ENCODE measurements around the gene GPR62.

Gene GPR62

GRCh38 chr3:51942603-51943450 lies 12.4 kb upstream of the GPR62 start:
- H3K27ac Mint-ChIP-seq (ENCODE audit: low read depth): peak overlapping the region; percentile 95
- ATAC-seq (replicated peaks; ENCODE audit: extremely low read depth, poor library complexity, severe bottlenecking) (peak; percentile 26), DNase-seq (ENCODE audit: low spot score in 2 of 2) (no peak)
- H3K36me3 Mint-ChIP-seq (ENCODE audit: insufficient read depth): peaks cover 12% of the 10 kb centered on the region
- no peaks in the 10 kb centered on the region for H3K27me3 Mint-ChIP-seq
- no peaks in the 10 kb centered on the region for H3K9me3 Mint-ChIP-seq
- H3K4me3 Mint-ChIP-seq: peak overlapping the region; percentile 92
- H3K4me1 Mint-ChIP-seq: peaks cover 35% of the 10 kb centered on the region

- Mint-ChIP-seq H3K4me3 (peak overlapping the region; percentile 56), H3K27me3 (no peaks in the 10 kb centered on the region), H3K27ac (ENCODE audit: low read depth) (peak overlapping the region; percentile 95), H3K4me1 (peaks cover 35% of the 10 kb centered on the region), H3K9me3 (no peaks in the 10 kb centered on the region), H3K36me3 (ENCODE audit: insufficient read depth) (peaks cover 8% of the 10 kb centered on the region)
- ATAC-seq (replicated peaks; ENCODE audit: extremely low read depth, poor library complexity, severe bottlenecking) (no peak), DNase-seq (ENCODE audit: low spot score in 2 of 2) (no peak)
Measured at GRCh38 chr3:51943451-51944391, 11.5 kb upstream of the GPR62 start.

- DNase-seq (ENCODE audit: low spot score in 2 of 2) (no peak), ATAC-seq (replicated peaks; ENCODE audit: extremely low read depth, poor library complexity, severe bottlenecking) (no peak)
- Mint-ChIP-seq H3K27me3 (no peaks in the 10 kb centered on the region), H3K27ac (ENCODE audit: low read depth) (no peak overlapping the region), H3K36me3 (ENCODE audit: insufficient read depth) (peaks cover 6% of the 10 kb centered on the region), H3K4me3 (peak overlapping the region; percentile 56), H3K9me3 (no peaks in the 10 kb centered on the region), H3K4me1 (peaks cover 29% of the 10 kb centered on the region)
Measured at GRCh38 chr3:51944451-51945021, 10.6 kb upstream of the GPR62 start.

- no peak for ATAC-seq (replicated peaks; ENCODE audit: extremely low read depth, poor library complexity, severe bottlenecking)
- Mint-ChIP-seq H3K4me3 (no peak overlapping the region), H3K36me3 (ENCODE audit: insufficient read depth) (peaks cover 6% of the 10 kb centered on the region), H3K9me3 (no peaks in the 10 kb centered on the region), H3K27ac (ENCODE audit: low read depth) (no peak overlapping the region), H3K4me1 (peaks cover 28% of the 10 kb centered on the region), H3K27me3 (no peaks in the 10 kb centered on the region)
- no peak for DNase-seq (ENCODE audit: low spot score in 2 of 2)
Measured at GRCh38 chr3:51945031-51945840, 9.9 kb upstream of the GPR62 start.

GRCh38 chr3:51945926-51946705 lies 9.1 kb upstream of the GPR62 start:
- H3K27ac Mint-ChIP-seq (ENCODE audit: low read depth): no peak overlapping the region
- DNase-seq (ENCODE audit: low spot score in 2 of 2): no peak
- no peak overlapping the region for H3K4me3 Mint-ChIP-seq
- no peaks in the 10 kb centered on the region for H3K27me3 Mint-ChIP-seq
- ATAC-seq (replicated peaks; ENCODE audit: extremely low read depth, poor library complexity, severe bottlenecking): no peak
- H3K9me3 Mint-ChIP-seq: no peaks in the 10 kb centered on the region
- peaks cover 19% of the 10 kb centered on the region for H3K4me1 Mint-ChIP-seq
- H3K36me3 Mint-ChIP-seq (ENCODE audit: insufficient read depth): peaks cover 6% of the 10 kb centered on the region

- H3K4me3 Mint-ChIP-seq: no peak overlapping the region
- H3K27me3 Mint-ChIP-seq: no peaks in the 10 kb centered on the region
- H3K27ac Mint-ChIP-seq (ENCODE audit: low read depth): no peak overlapping the region
- H3K9me3 Mint-ChIP-seq: no peaks in the 10 kb centered on the region
- no peak for DNase-seq (ENCODE audit: low spot score in 2 of 2)
- peaks cover 5% of the 10 kb centered on the region for H3K36me3 Mint-ChIP-seq (ENCODE audit: insufficient read depth)
- no peak for ATAC-seq (replicated peaks; ENCODE audit: extremely low read depth, poor library complexity, severe bottlenecking)
- H3K4me1 Mint-ChIP-seq: peaks cover 13% of the 10 kb centered on the region
Measured at GRCh38 chr3:51946796-51947195, 8.4 kb upstream of the GPR62 start.

GRCh38 chr3:51947215-51947900 lies 7.8 kb upstream of the GPR62 start:
- Mint-ChIP-seq H3K27me3 (no peaks in the 10 kb centered on the region), H3K4me3 (no peak overlapping the region), H3K9me3 (no peaks in the 10 kb centered on the region), H3K4me1 (peaks cover 7% of the 10 kb centered on the region), H3K36me3 (ENCODE audit: insufficient read depth) (peaks cover 3% of the 10 kb centered on the region), H3K27ac (ENCODE audit: low read depth) (no peak overlapping the region)
- no peak for DNase-seq (ENCODE audit: low spot score in 2 of 2)
- no peak for ATAC-seq (replicated peaks; ENCODE audit: extremely low read depth, poor library complexity, severe bottlenecking)

GRCh38 chr3:51948016-51948580 lies 7.1 kb upstream of the GPR62 start:
- DNase-seq (ENCODE audit: low spot score in 2 of 2) (no peak), ATAC-seq (replicated peaks; ENCODE audit: extremely low read depth, poor library complexity, severe bottlenecking) (no peak)
- Mint-ChIP-seq H3K9me3 (no peaks in the 10 kb centered on the region), H3K27me3 (peaks cover 2% of the 10 kb centered on the region), H3K27ac (ENCODE audit: low read depth) (no peak overlapping the region), H3K4me3 (no peak overlapping the region), H3K4me1 (peaks cover under 1% of the 10 kb centered on the region), H3K36me3 (ENCODE audit: insufficient read depth) (peaks cover 3% of the 10 kb centered on the region)

- H3K27ac Mint-ChIP-seq (ENCODE audit: low read depth): no peak overlapping the region
- peaks cover 3% of the 10 kb centered on the region for H3K36me3 Mint-ChIP-seq (ENCODE audit: insufficient read depth)
- H3K27me3 Mint-ChIP-seq: peaks cover 12% of the 10 kb centered on the region
- no peaks in the 10 kb centered on the region for H3K9me3 Mint-ChIP-seq
- DNase-seq (ENCODE audit: low spot score in 2 of 2) (no peak), ATAC-seq (replicated peaks; ENCODE audit: extremely low read depth, poor library complexity, severe bottlenecking) (no peak)
- no peaks in the 10 kb centered on the region for H3K4me1 Mint-ChIP-seq
- no peak overlapping the region for H3K4me3 Mint-ChIP-seq
Measured at GRCh38 chr3:51949121-51949520, 6.1 kb upstream of the GPR62 start.

GRCh38 chr3:51950899-51951298 lies 4.3 kb upstream of the GPR62 start:
- no peaks in the 10 kb centered on the region for H3K4me1 Mint-ChIP-seq
- no peak overlapping the region for H3K4me3 Mint-ChIP-seq
- ATAC-seq (replicated peaks; ENCODE audit: extremely low read depth, poor library complexity, severe bottlenecking) (no peak), DNase-seq (ENCODE audit: low spot score in 2 of 2) (no peak)
- H3K36me3 Mint-ChIP-seq (ENCODE audit: insufficient read depth): no peaks in the 10 kb centered on the region
- no peaks in the 10 kb centered on the region for H3K9me3 Mint-ChIP-seq
- peaks cover 24% of the 10 kb centered on the region for H3K27me3 Mint-ChIP-seq
- H3K27ac Mint-ChIP-seq (ENCODE audit: low read depth): no peak overlapping the region

GRCh38 chr3:51953445-51953844 lies 1.7 kb upstream of the GPR62 start:
- DNase-seq (ENCODE audit: low spot score in 2 of 2) (no peak), ATAC-seq (replicated peaks; ENCODE audit: extremely low read depth, poor library complexity, severe bottlenecking) (no peak)
- peaks cover 5% of the 10 kb centered on the region for H3K4me1 Mint-ChIP-seq
- H3K9me3 Mint-ChIP-seq: no peaks in the 10 kb centered on the region
- H3K27me3 Mint-ChIP-seq: peaks cover 32% of the 10 kb centered on the region
- H3K4me3 Mint-ChIP-seq: no peak overlapping the region
- peaks cover 1% of the 10 kb centered on the region for H3K36me3 Mint-ChIP-seq (ENCODE audit: insufficient read depth)
- H3K27ac Mint-ChIP-seq (ENCODE audit: low read depth): no peak overlapping the region

Measured in central memory CD8-positive, alpha-beta T cell (primary cell).